ENCODE measurements around the gene HPN.

DNA sequence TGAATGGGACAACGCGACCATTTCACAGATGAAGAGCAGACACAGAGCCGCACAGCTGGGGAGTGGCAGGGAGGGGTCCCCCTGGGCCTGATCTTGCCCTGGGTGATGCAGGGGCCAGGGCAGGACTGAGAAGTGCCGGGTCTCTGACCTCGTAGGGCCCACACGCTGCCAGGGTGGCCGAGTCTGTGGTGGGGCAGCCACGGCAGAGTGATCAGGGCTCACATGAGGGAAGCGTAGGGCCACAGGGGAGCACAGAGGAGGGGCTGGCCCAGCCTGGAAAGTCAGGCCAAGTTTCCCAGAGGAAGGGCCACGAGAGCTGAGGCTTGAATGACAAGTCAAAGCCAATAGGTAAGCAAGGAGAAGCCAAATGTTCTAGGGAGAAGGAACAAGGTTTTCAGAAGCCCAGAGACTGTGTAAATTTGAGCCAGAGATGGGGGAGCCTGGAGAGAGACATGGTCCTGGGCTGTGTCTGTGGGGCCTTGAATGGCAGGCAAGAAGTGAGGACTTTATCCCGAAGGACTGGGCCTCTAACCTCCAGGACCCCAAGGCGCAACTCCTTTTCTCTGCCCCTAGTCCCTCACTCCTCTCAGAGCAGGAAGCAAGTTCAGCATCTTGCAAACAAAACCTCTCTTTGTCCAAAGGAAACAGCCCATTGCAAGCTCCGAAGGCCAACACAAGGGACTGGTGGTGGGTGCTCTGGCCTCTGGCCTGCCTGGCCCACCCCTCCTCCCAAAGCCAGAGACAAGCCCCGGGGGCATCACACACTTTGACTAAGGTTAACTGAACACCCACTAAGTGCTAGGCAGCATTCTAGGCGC is 42.4 kb downstream of the HPN start:
- TF ChIP-seq SP1 (IDR thresholded peaks at IDR 0.05) (no peak), ARNT (IDR thresholded peaks at IDR 0.05) (no peak), CTBP1 (IDR thresholded peaks at IDR 0.05; ENCODE audit: borderline replicate concordance) (no peak), HDGF (IDR thresholded peaks at IDR 0.05; ENCODE audit: borderline replicate concordance) (no peak), NFRKB (IDR thresholded peaks at IDR 0.05) (no peak)

All from HEK293T (cell line).